ENCODE data around the gene KLRG1. TPM values are rescaled to one million over a fixed set of nuclear protein-coding genes. Genes with fewer than 3 reads are reported as not detected.

The KLRG1 gene
- total RNA-seq (2022; extraction: Qiagen RNA extraction; ENCODE audit: low read depth): 1.1 to 2.1 TPM (median 1.4 TPM) in 5 replicates

DNA sequence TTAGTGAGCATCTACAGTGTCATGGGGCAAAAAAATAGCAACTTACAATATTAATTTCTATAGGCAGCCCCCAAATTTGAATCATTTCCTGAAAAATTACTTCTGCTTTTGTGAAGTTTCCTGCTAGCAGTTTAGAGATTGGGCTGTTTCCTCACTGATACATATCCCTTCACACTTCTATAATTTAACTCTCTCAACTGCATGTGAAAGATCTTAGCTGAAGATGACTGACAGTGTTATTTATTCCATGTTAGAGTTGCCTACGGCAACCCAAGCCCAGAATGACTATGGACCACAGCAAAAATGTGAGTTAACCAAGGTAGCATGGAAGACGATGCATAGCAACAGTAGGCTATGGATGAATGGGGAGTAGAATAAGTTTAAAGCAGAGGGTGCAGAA is at the start of gene KLRG1:
TSS of gene KLRG1 (plus strand) at position 134 of the 400 bp plus-strand sequence. CDS start at position 224, 90 bp downstream.

GRCh38 chr12:8949342-8950220 is 39.8 kb upstream of the KLRG1 start, which contains the start of gene M6PR:
TSS of gene M6PR (minus strand) at chr12:8949645. CDS start at chr12:8946404, 3,241 bp downstream.

Other genes starting within 250 kb of the KLRG1 start
- gene A2ML1, start 166.9 kb upstream of the KLRG1 start, total RNA-seq (2022; extraction: Qiagen RNA extraction; ENCODE audit: low read depth): not detected in 5 replicates
- gene PHC1, start 75.0 kb upstream of the KLRG1 start, total RNA-seq (2022; extraction: Qiagen RNA extraction; ENCODE audit: low read depth): 8.9 to 14.6 TPM (median 11.5 TPM) in 5 replicates
- 151 to 174 TPM (median 161 TPM) in 5 replicates for gene M6PR, start 39.9 kb upstream of the KLRG1 start, total RNA-seq (2022; extraction: Qiagen RNA extraction; ENCODE audit: low read depth)
- gene A2M, start 126.4 kb downstream of the KLRG1 start, total RNA-seq (2022; extraction: Qiagen RNA extraction; ENCODE audit: low read depth): 0.47 TPM in 1 of 5 replicates, not detected in the others
- not detected in 5 replicates for gene PZP, start 218.8 kb downstream of the KLRG1 start, total RNA-seq (2022; extraction: Qiagen RNA extraction; ENCODE audit: low read depth)

Data from A549 treated with CpdA at 1 μM for 4 hours (cell line).